Liver (tissue), 9 donors: ENCODE results near the gene PAQR7. TPM values are rescaled to one million over a fixed set of nuclear protein-coding genes. Genes with fewer than 3 reads are reported as not detected.

Experiments
- DNase-seq: peaks from one replicate; pipeline ENCODE4 v3.0.0-alpha.2; 2017; ENCODE audit warnings: low spot score
- H3K27ac ChIP-seq, 2 donors: one replicate each; pipeline ENCODE4 v1.7.0; 2013; ENCODE audit warnings: inconsistent platforms in 2 of 2, low read length in 2 of 2, control low read depth in 1 of 2, low read depth in 1 of 2, mild to moderate bottlenecking in 1 of 2
- H3K27me3 ChIP-seq, 4 donors: one replicate each; pipeline versions ENCODE4 v1.6.1 to v1.7.0; 2013; ENCODE audit warnings: low read length in 3 of 4, inconsistent platforms in 1 of 4, mild to moderate bottlenecking in 1 of 4, moderate library complexity in 1 of 4; ENCODE audit not compliant: control insufficient read depth in 4 of 4, insufficient read depth in 4 of 4
- H3K36me3 ChIP-seq, 4 donors: one replicate each; pipeline versions ENCODE4 v1.6.1 to v1.7.0; 2013; ENCODE audit warnings: low read length in 3 of 4, mild to moderate bottlenecking in 3 of 4, low read depth in 1 of 4, moderate library complexity in 1 of 4; ENCODE audit not compliant: control insufficient read depth in 4 of 4, insufficient read depth in 3 of 4
- H3K4me1 ChIP-seq, 4 donors: one replicate each; pipeline versions ENCODE4 v1.6.1 to v1.7.0; 2013; ENCODE audit warnings: low read length in 3 of 4, mild to moderate bottlenecking in 3 of 4, moderate library complexity in 1 of 4; ENCODE audit not compliant: control insufficient read depth in 4 of 4, insufficient read depth in 4 of 4
- H3K4me3 ChIP-seq, 3 donors: one replicate each; pipeline versions ENCODE4 v1.6.1 to v1.7.0; 2013; ENCODE audit warnings: low read length in 3 of 3, control low read depth in 1 of 3, low read depth in 1 of 3, mild to moderate bottlenecking in 1 of 3
- H3K9ac ChIP-seq, 2 donors: one replicate each; pipeline ENCODE4 v1.7.0; 2013; ENCODE audit warnings: low read length in 2 of 2, mild to moderate bottlenecking in 2 of 2, moderate library complexity in 2 of 2, control low read depth in 1 of 2, low read depth in 1 of 2
- H3K9me3 ChIP-seq, 4 donors: one replicate each; pipeline versions ENCODE4 v1.6.1 to v1.7.0; 2013; ENCODE audit warnings: low read length in 3 of 4; ENCODE audit not compliant: control insufficient read depth in 4 of 4
- ATF3 ChIP-seq: IDR thresholded peaks from 2 replicates; pipeline ENCODE4 v1.6.1; 2016; ENCODE audit warnings: antibody characterized with exemption
- EGR1 ChIP-seq, 2 donors: IDR thresholded peaks; 2 replicates each; pipeline ENCODE4 v1.6.1; 2016 to 2018; ENCODE audit warnings: antibody characterized with exemption in 2 of 2, low read depth in 2 of 2
- FOXA1 ChIP-seq: IDR thresholded peaks from 2 replicates; pipeline ENCODE4 v1.6.1; 2016; ENCODE audit warnings: antibody characterized with exemption
- FOXA2 ChIP-seq: IDR thresholded peaks from 2 replicates; pipeline ENCODE4 v1.6.1; 2016; ENCODE audit warnings: antibody characterized with exemption
- GABPA ChIP-seq, 2 donors: IDR thresholded peaks in 1 of 2; conservative IDR thresholded peaks in 1 of 2; 2 replicates each; pipeline ENCODE4 v1.6.1; 2016; ENCODE audit warnings: antibody characterized with exemption in 2 of 2, mild to moderate bottlenecking in 1 of 2, moderate library complexity in 1 of 2
- HNF4A ChIP-seq, 2 donors: conservative IDR thresholded peaks; 2 replicates each; pipeline ENCODE4 v1.6.1; 2016; ENCODE audit warnings: antibody characterized with exemption in 2 of 2, mild to moderate bottlenecking in 2 of 2
- HNF4G ChIP-seq: IDR thresholded peaks from 2 replicates; pipeline ENCODE4 v1.6.1; 2016; ENCODE audit warnings: antibody characterized with exemption
- NR2F2 ChIP-seq: IDR thresholded peaks from 2 replicates; pipeline ENCODE4 v1.6.1; 2016; ENCODE audit warnings: antibody characterized with exemption
- RAD21 ChIP-seq, 2 donors: IDR thresholded peaks; 2 replicates each; pipeline ENCODE4 v1.6.1; 2016; ENCODE audit warnings: antibody characterized with exemption in 2 of 2, mild to moderate bottlenecking in 2 of 2
- RXRA ChIP-seq, 2 donors: IDR thresholded peaks; 2 replicates each; pipeline ENCODE4 v1.6.1; 2017 to 2018; ENCODE audit warnings: antibody characterized with exemption in 2 of 2, mild to moderate bottlenecking in 1 of 2
- SP1 ChIP-seq: IDR thresholded peaks from 2 replicates; pipeline ENCODE4 v1.6.1; 2018; ENCODE audit warnings: antibody characterized with exemption, mild to moderate bottlenecking
- TAF1 ChIP-seq: conservative IDR thresholded peaks from 2 replicates; pipeline ENCODE4 v1.6.1; 2016; ENCODE audit warnings: antibody characterized with exemption, mild to moderate bottlenecking
- YY1 ChIP-seq: IDR thresholded peaks from 2 replicates; pipeline ENCODE4 v1.6.1; 2016; ENCODE audit warnings: antibody characterized with exemption, mild to moderate bottlenecking
- WGBS: extraction: QIAGEN DNeasy Blood & Tissue Kit; methylation state at CpG from one replicate; pipeline ENCODE4 v1.1.7; 2013; 5-methylcytosine and 5-hydroxymethylcytosine counted together
- polyA plus RNA-seq, 2 donors: library from polyadenylated mRNA; stranded (reverse) in 1 of 2; unstranded in 1 of 2; fragments of 200-250 nt in 1 of 2; fragments of >200 nt in 1 of 2; fragmentation: Nextera tagmentation in 1 of 2; extraction: Ambion mirVana in 1 of 2; gene quantifications; one replicate each; pipeline versions ENCODE4 v1.2.1 to v1.2.3, GENCODE V29; 2013 to 2015
- total RNA-seq, 2 donors: library from RNA; depleted of rRNA; stranded (reverse); fragments of >200 nt; gene quantifications; one replicate each; pipeline ENCODE4 v1.2.3, GENCODE V29; 2014
- TF ChIP-seq, protein P1 (sequence below): IDR thresholded peaks from 2 replicates; pipeline ENCODE4 v1.6.1; 2016; ENCODE audit warnings: antibody characterized with exemption
- TF ChIP-seq, protein P2 (sequence below): IDR thresholded peaks from 2 replicates; pipeline ENCODE4 v1.6.1; 2016; ENCODE audit warnings: antibody characterized with exemption
- TF ChIP-seq, protein P3 (sequence below): IDR thresholded peaks from 2 replicates; pipeline ENCODE4 v1.6.1; 2016; ENCODE audit warnings: antibody characterized with exemption, mild to moderate bottlenecking
- donor health status: healthy.
- donor health status: healthy.
- donor health status: healthy.
- donor health status: healthy.
- donor health status: healthy.

Gene PAQR7
- total and polyA plus RNA-seq, 4 donors = 1.5 to 9.0 (median 1.8) TPM

- TF ChIP-seq, protein P1, sequence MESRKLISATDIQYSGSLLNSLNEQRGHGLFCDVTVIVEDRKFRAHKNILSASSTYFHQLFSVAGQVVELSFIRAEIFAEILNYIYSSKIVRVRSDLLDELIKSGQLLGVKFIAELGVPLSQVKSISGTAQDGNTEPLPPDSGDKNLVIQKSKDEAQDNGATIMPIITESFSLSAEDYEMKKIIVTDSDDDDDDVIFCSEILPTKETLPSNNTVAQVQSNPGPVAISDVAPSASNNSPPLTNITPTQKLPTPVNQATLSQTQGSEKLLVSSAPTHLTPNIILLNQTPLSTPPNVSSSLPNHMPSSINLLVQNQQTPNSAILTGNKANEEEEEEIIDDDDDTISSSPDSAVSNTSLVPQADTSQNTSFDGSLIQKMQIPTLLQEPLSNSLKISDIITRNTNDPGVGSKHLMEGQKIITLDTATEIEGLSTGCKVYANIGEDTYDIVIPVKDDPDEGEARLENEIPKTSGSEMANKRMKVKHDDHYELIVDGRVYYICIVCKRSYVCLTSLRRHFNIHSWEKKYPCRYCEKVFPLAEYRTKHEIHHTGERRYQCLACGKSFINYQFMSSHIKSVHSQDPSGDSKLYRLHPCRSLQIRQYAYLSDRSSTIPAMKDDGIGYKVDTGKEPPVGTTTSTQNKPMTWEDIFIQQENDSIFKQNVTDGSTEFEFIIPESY = no peak
- TF ChIP-seq, protein P2, sequence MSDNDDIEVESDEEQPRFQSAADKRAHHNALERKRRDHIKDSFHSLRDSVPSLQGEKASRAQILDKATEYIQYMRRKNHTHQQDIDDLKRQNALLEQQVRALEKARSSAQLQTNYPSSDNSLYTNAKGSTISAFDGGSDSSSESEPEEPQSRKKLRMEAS = no peak
- TF ChIP-seq SP1 = no peak
- no peak for TF ChIP-seq HNF4G
- TF ChIP-seq TAF1 = no peak
- TF ChIP-seq ATF3 = no peak
- TF ChIP-seq NR2F2 = no peak
- no peak for TF ChIP-seq RAD21 (IDR thresholded peaks at IDR 0.05)
- TF ChIP-seq FOXA2 = no peak
- TF ChIP-seq GABPA (IDR thresholded peaks at IDR 0.05 in 1 of 2, conservative IDR thresholded peaks at IDR 0.05 in 1 of 2) = no peak
Observed at GRCh38 chr1:25902462-25902861, 27.0 kb upstream of the PAQR7 start (continued).

GRCh38 chr1:25900219-25900618 is 24.7 kb upstream of the PAQR7 start:
- H3K4me3 ChIP-seq = no peak overlapping the region
- WGBS = 96% methylated on average over 5 of the region's 5 CpGs
- H3K36me3 ChIP-seq = peaks cover 0 to 1% (median 0%) of the 10 kb centered on the region in 4 donors
- no peak for DNase-seq
- TF ChIP-seq RAD21 (IDR thresholded peaks at IDR 0.05) (no peak), HNF4A (conservative IDR thresholded peaks at IDR 0.05) (no peak), ATF3 (no peak), FOXA1 (no peak), FOXA2 (no peak), RXRA (IDR thresholded peaks at IDR 0.05) (no peak), EGR1 (IDR thresholded peaks at IDR 0.05; ENCODE audit: low read depth in 2 of 2) (no peak), HNF4G (no peak), YY1 (no peak), SP1 (no peak)
- TF ChIP-seq, protein P1 = no peak
- TF ChIP-seq, protein P2 = no peak
- TF ChIP-seq, protein P3, sequence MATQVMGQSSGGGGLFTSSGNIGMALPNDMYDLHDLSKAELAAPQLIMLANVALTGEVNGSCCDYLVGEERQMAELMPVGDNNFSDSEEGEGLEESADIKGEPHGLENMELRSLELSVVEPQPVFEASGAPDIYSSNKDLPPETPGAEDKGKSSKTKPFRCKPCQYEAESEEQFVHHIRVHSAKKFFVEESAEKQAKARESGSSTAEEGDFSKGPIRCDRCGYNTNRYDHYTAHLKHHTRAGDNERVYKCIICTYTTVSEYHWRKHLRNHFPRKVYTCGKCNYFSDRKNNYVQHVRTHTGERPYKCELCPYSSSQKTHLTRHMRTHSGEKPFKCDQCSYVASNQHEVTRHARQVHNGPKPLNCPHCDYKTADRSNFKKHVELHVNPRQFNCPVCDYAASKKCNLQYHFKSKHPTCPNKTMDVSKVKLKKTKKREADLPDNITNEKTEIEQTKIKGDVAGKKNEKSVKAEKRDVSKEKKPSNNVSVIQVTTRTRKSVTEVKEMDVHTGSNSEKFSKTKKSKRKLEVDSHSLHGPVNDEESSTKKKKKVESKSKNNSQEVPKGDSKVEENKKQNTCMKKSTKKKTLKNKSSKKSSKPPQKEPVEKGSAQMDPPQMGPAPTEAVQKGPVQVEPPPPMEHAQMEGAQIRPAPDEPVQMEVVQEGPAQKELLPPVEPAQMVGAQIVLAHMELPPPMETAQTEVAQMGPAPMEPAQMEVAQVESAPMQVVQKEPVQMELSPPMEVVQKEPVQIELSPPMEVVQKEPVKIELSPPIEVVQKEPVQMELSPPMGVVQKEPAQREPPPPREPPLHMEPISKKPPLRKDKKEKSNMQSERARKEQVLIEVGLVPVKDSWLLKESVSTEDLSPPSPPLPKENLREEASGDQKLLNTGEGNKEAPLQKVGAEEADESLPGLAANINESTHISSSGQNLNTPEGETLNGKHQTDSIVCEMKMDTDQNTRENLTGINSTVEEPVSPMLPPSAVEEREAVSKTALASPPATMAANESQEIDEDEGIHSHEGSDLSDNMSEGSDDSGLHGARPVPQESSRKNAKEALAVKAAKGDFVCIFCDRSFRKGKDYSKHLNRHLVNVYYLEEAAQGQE = no peak
- H3K27ac ChIP-seq = no peak overlapping the region
- no peaks in the 10 kb centered on the region for H3K9me3 ChIP-seq
- H3K27me3 ChIP-seq = no peaks in the 10 kb centered on the region
- H3K4me1 ChIP-seq = peaks cover 0 to 15% (median 12%) of the 10 kb centered on the region in 4 donors
- H3K9ac ChIP-seq = no peak overlapping the region
